Stimulated activated CD4-positive, alpha-beta T cell treated with anti-CD3 and anti-CD28 coated beads, Interleukin-2, amount 100 ng/mL, for 24 hours (primary cell): ENCODE results near the gene CACNA1D.

Experiments
- DNase-seq, 2 donors: peaks; one replicate each; pipeline ENCODE4 v3.0.0-alpha.2; 2020

The CACNA1D gene

DNA sequence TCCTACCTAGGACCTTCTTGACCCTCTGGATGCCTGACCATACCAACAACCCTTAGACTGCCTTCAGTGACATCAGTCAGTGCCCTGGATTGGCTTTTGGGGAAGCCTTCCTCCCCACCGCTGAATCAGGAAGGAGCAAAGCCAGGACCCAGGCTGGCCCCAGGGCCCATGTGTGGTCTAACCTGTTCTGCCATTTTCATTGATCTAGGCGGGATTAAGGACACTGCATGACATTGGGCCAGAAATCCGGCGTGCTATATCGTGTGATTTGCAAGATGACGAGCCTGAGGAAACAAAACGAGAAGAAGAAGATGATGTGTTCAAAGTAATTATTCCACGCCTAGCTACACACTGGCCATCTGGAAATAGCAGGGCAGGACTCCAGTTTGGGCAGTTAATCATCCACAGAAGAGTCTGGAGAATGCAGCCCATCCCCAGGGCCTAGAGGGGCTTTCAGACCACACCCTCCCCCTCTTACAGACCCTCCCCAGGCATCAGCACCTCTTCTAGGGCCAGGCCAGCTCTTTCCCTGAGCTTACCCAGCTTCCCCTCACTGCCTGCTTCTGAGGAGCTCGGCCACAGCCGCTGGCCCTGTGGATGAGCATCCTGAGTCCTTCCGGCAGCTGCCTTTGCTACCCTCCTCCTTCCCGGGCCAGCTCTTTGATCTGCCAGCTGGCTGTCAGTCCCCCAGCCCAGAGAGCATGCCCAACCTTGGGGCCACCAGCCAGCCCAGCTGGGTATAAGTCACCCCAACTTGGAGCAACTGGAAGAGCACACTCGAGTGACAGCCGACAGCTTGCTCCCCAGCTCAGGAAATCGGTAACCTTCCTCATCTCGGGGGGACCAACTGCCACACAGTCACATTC, 305.9 kb downstream of the CACNA1D start:
- no peak for DNase-seq

- DNase-seq = no peak
Measured at GRCh38 chr3:53801319-53801718, 306.9 kb downstream of the CACNA1D start.

- no peak for DNase-seq
Measured at GRCh38 chr3:53802256-53802880, 308.0 kb downstream of the CACNA1D start.

- no peak for DNase-seq
Measured at GRCh38 chr3:53803124-53803815, 308.9 kb downstream of the CACNA1D start.

DNA sequence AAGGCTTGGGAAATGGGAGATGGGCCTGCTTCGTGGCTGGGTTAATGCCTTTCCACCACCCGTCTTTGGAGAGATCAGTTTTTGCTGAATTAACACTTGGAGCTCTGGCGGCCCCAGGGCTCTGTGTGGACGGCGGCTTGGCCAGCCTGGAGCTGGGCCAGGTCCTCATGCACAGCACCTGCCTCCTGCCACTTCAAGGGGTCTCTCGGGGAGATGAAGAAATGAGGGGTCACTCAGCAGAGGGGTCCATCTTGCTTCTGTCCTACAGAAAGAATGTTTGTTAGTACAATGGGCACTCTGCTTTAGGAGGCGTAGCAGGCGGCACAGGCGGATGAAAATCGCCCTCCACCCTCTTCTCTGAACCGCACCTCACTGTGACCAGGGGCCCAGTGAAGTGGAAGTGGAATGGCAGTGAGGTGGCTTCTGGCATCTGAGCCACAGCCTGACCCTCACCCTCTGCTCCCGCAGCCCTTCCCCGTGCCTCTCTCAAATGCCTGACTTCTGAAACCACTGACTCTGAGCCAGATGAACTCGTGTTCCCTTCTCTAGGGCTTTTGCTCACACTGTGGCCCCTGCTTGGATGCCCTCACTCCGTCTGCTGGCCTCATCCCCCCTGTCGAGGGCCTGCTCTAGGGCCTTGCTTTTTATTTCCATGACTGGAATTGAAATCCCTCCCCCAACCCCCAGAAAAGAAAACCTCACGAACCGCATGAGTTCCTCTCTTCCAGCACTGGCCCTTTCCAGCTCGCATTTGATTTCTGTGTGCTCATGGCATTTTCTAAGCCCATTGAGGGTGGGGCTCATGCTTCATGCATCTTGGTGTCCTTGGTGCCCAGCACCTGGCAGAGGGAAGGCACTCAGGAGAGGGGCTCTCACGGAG, 309.6 kb downstream of the CACNA1D start:
- DNase-seq = no peak

DNA sequence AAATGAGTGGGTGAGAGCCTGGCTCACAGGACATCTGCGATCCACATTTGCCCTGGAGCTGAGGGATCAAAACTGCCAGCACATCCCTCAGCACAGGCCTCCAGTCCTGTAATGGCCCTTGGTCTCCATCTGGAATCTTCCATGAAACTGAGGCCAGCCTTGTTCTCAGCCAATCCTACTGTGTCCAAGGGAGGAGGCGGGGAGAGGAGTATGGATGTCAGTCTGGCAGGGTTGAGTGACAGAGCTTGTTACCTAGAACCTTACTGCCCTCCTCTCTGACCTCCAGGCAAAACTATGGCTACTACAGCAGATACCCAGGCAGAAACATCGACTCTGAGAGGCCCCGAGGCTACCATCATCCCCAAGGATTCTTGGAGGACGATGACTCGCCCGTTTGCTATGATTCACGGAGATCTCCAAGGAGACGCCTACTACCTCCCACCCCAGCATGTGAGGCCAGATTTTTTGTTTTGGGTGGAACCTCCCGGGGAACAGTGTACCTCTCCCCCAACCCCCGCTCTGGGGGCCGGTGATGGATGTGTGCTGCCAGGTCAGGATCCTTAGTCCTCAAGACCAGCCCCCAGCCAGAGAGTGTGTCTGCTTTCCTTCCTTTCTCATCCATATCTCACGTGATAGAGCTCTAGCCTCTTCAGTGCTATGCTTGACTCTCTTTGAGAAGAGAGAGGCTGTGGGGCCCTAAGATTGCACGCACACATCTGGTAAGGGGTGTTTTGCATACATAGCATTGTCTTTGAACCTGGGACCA, 310.5 kb downstream of the CACNA1D start:
- DNase-seq = no peak

DNA sequence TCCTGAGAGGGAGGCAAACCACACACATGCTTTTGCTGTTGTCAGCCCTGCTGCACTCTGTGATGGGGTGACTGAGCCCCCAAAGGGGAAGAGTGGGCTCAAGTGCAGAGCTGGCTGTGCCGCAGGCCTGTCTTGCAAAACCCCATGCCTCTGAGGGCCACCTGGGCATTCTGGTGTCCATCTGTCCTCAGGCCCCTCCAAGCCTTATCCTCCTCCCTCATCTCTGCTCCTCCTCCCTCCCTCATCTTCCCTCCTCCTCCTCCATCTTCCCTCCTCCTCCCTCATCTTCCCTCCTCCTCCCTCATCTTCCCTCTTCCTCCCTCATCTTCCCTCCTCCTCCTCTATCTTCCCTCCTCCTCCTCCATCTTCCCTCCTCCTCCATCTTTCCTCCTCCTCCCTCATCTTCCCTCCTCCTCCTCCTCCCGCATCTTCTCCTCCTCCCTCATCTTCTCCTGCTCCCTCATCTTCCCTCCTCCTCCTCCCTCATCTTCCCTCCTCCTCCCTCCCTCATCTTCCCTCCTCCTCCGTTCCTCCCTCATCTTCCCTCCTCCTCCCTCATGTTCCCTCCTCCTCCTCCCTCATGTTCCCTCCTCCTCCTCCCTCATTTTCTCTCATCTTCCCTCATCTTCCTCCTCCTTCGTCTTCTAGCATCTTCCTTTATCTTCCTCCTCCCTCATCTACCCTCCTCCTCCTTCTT, 311.2 kb downstream of the CACNA1D start:
- no peak for DNase-seq

GRCh38 chr3:53806182-53807116, 312.0 kb downstream of the CACNA1D start:
- no peak for DNase-seq

DNA sequence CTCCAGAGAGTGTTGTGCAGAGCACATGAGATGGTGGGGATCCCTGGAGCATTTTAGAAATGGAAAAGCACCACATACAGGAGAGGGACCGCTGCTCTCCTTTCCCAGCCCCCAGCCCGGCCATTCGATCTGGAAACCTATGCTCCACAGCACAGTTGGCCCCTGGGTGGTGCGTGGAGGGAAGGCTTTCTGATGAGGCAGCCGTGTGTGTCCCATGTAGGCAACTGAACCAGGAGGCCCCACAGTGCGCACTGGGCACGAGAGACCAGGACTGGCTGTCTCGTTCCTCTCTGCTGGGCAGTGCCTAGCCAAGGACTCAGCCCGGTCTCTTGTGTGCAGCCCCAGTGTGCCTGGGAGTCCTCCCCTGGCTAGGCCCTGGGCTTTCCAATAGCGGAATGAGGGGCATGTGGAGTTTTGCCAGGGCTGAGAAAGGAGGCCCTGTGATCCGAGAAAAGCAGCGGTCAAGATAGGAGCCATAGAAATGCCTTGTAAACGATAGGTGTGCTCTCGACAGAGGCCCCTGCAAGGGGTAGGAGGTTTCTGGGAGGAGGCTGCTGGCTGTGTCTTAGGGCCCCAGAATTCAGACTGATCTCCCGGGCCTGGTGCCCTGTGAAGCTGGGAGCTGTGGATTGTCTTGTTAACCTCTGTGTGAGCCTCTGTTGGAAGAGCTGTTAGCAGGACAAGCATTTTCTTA, 312.9 kb downstream of the CACNA1D start:
- no peak for DNase-seq

DNA sequence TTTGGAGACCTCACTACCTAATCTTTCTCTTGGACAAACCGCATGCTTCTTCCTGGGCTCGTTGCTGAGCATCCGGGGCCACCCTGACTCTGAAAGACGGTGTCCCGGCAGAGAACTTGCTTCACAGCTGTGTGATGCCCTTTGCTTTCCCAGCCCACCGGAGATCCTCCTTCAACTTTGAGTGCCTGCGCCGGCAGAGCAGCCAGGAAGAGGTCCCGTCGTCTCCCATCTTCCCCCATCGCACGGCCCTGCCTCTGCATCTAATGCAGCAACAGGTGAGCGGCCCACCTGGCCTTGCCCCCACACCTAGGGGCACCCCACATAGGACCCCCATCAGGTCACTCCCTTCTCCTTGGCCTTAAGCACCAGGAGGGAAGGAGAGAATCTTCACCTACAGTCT, 314.1 kb downstream of the CACNA1D start:
- no peak for DNase-seq

DNA sequence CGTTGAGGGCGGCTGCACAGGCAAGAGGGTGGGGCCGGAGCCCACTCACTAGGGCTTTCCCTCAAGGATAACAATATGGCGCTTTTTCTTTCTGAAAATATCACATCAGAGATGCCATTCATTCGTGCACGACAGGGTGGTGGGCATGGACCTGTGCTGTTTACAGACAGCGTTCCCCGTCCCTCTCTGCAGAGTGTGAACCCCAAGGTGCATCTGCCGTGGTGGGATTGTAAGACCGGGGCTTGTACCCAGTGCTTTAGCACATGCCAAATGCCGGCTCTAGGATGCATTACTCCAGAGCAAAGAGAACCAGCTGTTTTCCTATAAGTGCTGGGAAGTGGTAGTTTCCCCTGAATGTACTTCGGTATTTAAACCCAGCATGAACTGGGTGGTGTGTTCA, 314.9 kb downstream of the CACNA1D start:
- no peak for DNase-seq

- DNase-seq = no peak
Measured at GRCh38 chr3:53809764-53810400, 315.5 kb downstream of the CACNA1D start.

GRCh38 chr3:53811143-53811927, 316.9 kb downstream of the CACNA1D start:
- DNase-seq = no peak

GRCh38 chr3:53812434-53812833, 318.0 kb downstream of the CACNA1D start:
- no peak for DNase-seq

GRCh38 chr3:53813229-53813628, 318.8 kb downstream of the CACNA1D start:
- DNase-seq = no peak

- DNase-seq = no peak
Measured at GRCh38 chr3:53813876-53814275, 319.5 kb downstream of the CACNA1D start.

- no peak for DNase-seq
Measured at GRCh38 chr3:53815067-53815466, 320.7 kb downstream of the CACNA1D start.

DNA sequence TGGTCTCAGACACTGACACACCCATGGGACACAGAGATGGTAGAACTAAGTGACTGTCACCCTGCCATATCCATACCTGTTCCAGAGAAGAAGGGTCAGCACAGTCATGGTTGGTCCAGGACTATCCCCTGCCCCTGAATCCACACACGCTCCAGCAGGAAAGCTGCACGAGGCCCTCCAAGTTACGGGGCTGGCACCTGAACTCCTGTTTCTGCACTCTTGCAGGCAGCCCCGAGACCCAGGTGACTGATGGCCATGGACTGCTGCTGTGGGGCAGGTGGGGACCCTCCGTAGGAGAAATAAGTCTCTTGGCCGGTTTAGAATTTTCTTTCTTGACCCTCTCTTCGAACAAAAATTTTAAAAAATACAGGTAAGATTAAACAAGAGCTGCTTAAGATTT, 321.2 kb downstream of the CACNA1D start:
- DNase-seq = no peak
